Embryonic facial prominence (tissue), 1 donor: ENCODE results near the gene B3GALT6.
"Not testable (repeated sequence)": the region's sequence is repeated elsewhere in the genome, so short reads cannot be mapped to it uniquely, and the experiment has no call there.

Source experiments
- DNase-seq: peaks from one replicate; pipeline ENCODE4 v3.0.0-alpha.2; 2016; ENCODE audit errors: extremely low spot score

B3GALT6 gene

DNA sequence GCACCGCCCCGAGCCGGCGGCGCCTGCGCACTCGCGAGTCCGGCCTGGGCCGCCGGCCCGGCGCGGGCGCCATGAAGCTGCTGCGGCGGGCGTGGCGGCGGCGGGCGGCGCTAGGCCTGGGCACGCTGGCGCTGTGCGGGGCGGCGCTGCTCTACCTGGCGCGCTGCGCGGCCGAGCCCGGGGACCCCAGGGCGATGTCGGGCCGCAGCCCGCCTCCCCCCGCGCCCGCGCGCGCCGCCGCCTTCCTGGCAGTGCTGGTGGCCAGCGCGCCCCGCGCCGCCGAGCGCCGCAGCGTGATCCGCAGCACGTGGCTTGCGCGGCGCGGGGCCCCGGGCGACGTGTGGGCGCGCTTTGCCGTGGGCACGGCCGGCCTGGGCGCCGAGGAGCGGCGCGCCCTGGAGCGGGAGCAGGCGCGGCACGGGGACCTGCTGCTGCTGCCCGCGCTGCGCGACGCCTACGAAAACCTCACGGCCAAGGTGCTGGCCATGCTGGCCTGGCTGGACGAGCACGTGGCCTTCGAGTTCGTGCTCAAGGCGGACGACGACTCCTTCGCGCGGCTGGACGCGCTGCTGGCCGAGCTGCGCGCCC, at the start of gene B3GALT6:
Gene B3GALT6 (plus strand): TSS at position 30 of the 588 bp plus-strand sequence. CDS start 42 bp downstream, at position 72.
- no peak for DNase-seq

DNA sequence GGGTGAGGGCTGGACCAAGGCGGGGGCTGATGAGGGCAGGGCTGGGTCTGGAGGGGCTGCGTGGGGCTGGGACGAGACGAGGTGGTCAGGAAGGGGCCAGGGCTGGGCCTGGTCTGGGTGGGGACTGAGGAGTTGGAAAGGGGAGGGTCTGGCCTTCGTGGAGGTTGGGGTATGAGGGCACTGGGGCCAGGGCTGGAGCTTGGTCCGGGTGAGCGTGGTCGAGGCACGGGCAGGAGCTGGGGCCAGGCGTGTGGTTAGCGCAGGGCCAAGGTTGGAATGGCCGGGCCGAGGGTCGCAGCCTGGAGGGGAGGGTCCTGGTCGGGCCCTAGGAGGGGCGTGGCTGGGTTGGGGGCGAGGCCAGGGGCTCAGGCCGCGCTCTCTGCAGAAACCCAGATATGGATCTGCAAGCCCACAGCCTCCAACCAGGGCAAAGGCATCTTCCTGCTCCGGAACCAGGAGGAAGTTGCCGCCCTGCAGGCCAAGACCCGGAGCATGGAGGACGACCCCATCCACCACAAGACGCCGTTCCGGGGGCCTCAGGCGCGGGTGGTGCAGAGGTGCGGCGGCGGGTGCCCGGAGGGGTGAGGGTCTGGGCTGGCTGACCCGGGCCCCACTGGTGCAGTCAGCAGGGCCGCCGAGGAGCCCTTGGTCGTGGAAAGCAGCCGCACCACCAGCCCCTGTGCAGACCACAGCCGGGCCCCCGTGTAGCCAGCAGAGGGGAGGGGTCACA, 49.4 kb upstream of the B3GALT6 start:
- no peak for DNase-seq

DNA sequence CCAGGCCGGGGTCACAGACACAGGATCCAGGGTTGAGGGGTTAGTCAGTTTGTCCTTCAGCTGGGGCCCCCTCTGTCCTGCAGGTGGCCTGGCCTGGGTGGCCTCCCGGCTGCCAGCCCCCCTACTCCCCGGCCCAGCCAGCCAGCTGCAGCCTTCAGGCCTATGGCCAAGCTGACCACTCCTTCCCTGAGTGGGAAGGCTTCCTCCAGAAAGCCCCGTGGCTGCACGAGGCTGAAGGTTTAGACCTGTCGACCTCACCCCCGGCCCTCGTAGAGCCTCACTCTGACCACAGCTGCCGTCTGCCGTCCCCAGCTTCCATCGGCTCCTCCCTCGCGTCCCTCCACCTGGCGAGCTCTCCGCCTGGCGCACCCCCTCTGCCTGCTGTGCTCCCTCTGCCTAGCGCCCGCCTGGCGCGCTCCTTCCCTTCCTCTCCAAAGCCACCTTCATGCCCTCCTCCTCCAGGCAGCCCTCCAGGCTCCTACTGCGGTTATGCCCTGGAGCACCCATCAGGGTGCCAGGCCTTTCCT, 48.8 kb upstream of the B3GALT6 start:
- no peak for DNase-seq

DNA sequence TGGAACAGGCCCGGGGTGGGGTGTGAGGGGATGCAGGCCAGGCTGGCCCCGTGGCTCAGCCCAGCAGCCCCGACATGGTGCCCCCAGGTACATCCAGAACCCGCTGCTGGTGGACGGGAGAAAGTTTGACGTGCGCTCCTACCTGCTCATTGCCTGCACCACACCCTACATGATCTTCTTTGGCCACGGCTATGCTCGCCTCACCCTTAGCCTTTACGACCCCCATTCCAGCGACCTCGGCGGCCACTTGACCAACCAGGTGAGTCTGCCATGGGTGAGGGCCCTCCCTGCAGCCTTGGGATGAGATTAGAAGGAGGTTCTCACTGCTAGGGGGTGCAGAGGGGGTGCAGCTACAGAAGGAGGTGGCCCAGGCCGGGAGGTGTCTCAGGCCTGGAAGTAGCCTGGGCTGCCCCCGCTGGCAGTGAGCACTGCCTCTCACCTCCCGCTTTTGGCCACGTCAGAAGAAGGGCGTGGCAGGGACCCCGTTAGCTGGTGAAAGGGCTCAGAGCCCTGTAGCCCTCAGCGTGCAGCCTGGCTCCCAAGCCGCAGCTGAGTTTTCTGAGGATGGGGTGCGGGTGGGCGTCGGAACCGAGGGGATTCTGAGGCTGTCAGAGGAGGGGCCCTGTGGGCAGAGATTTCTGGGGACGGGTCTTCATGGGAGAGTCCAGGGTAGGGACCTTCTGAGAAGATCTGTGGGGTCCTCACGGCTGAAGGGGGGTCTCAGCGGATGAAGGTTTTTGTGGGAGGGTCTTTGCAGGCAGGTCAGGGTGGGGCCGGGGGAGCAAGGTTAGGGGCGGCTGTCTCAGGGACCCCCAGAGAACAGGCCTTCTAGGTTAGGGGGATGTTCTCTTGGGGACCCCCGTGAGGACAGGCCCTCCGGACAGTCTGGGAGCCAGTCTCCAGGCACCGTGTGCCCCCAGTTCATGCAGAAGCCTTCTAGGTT, 47.9 kb upstream of the B3GALT6 start:
- no peak for DNase-seq

DNA sequence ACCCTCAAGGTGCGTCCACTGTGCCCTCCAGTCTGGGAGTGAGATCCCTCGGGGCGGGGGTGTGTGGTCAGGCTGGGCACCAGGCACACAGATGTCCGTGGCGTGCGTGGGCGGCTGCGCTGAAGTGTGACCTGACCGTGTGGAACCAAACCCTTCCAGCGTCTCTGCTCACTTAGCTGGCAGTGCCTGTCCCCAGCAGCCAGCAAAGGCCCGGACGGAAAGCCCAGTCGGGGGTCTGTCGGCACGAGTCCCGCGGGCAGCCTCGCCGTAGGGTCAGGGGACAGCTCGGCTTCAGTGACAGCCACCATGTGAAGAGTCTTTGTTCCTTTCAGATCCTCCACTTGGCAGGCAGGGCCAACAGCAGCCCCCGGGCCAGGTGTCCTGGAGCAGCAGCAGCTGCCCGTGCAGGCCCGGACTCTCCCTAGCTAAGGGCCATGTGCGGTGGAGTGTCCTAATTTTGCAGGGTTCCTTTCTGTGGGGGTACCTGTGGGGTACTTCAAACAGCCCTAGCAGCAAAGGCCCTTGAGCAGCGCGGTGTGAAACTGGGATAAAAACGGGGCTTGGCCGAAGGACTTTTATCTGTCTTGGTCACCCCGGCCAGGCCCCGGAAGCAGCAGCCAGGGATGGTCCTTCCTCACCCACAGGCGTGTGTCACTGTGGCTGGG, 46.8 kb upstream of the B3GALT6 start:
- no peak for DNase-seq

DNA sequence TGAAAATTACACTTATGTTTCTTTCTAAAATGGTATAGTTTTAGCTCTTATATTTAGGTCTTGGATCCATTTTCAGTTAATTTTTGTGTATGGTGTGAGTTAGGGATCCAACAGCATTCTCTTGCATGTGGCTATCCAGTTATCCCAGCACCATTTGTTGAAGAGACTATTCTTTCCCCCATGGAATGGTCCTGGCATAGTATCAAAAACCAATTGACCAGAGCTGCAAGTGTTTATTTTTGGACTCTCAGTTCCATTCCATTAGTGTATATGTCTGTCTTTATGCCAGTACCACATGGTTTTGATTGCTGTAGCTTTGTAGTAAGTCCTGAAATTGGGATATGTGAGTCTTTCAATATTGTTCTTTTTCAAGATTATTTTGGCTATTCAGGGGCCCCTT, 44.1 kb upstream of the B3GALT6 start:
- no peak for DNase-seq

DNA sequence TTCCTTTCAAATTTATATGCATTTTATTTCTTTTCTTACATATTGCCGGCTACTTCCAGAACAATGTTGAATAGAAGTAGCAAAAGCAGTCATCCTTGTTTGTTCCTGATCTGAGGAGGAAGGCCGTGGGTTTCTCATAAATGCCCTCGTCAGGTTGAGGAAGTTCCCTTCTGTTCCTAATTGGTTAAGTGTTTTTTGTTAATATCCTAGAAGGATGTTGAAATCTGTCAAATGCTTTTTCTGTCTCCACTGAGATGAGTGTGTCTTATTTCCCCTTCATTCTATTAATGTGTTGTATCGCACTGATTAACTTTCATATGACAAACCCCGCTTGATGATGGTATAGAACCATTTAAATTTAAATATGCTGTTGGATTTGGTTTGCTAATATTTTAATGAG, 42.9 kb upstream of the B3GALT6 start:
- no peak for DNase-seq

DNA sequence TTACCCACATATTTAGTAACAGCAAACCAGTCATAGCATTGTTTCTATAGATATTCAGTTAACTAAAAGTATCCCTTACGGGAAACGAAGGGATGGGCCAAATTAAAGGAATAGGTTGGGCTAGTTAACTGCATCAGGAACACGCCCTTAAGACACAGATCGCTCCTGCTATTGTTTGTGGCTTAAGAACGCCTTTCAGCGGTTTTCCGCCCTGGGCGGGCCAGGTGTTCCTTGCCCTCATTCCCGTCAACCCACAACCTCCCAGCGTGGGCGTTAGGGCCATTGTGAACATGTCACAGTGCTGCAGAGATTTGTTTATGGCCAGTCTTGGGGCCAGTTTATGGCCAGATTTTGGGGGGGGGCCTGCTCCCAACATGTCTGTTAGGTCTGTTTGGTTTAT, 40.3 kb upstream of the B3GALT6 start:
- no peak for DNase-seq

DNA sequence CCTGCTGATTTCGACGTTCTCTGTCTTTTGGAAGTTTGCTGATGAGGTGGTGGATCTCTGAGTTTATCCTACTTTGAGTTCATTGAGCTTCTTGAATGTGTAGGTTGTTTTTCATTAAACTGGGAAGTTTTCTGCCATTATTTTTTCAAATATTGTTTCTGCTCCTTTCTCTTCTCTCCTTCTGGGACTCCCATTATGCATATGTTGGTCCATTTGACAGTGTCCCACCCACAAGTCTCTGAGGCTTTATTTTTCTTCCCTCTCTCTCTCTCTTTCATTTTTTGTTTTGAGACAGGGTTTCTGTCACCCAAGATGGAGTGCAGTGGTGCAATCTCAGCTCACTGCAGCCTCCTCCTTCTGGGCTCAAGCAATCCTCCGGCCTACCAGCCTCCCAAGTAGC, 37.3 kb upstream of the B3GALT6 start:
- DNase-seq, result no peak

DNA sequence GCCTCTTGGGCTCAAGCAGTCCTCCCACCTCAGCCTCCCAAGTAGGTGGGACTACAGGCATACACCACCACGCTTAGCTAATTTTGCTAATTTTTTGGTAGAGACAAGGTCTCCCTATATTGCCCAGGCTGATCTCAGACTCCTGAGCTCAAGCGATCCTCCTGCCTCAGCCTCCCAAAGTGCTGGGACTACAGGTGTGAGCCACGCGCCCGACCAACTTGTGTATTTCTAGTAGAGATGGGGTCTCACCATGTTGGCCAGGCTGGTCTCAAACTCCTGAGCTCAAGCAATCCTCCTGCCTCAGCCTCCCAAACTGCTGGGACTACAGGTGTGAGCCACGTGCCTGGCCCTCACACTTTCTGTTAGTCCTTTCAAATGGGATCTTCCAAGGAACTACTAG, 36.3 kb upstream of the B3GALT6 start:
- DNase-seq, result not testable (repeated sequence)

DNA sequence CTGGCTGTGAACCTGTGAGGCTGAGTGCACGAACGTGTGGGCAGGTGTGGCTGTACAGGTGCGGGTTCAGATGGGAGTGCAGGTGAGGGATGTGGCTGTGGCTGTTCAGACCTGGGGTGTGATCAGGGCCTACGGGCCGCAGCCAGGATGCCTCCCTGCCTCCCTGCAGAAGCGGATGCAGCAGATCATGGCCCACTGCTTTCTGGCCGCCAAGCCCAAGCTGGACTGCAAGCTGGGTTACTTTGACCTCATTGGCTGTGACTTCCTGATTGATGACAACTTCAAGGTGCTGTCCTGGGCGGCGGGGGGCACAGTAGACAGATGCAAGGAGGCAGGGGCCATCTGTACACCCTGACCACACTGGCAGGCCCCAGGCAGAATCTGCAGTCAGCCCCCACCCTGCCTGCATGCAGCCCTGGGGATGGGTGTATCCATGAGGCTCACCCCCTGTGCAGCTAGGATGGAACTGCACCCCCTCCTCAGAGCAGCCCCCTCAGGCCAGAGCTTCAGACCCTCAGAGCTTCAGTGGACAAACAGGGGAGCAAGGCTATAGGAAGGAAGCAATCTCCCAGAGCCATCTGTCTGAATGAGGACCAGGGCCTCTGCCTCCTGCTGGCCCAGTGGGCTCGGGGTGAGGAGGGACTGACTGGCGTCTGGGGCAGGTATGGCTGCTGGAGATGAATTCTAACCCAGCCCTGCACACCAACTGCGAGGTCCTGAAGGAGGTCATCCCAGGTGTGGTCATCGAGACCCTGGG, 35.4 kb upstream of the B3GALT6 start:
- DNase-seq, result no peak

DNA sequence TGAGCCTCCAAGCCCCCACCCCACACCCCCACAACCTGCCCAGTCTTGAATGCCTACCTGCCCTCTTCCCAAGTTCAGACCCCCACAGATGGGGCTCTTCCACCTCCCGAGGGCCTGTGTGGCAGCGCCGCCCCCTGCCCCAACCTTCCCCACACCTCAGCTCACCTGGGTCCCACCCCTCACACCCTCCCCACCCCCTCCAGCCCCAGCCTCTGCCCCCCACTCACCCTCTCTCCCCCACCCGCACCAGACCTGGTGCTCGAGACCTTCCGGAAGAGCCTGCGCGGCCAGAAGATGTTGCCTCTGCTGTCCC, 34.9 kb upstream of the B3GALT6 start:
- DNase-seq, result no peak

DNA sequence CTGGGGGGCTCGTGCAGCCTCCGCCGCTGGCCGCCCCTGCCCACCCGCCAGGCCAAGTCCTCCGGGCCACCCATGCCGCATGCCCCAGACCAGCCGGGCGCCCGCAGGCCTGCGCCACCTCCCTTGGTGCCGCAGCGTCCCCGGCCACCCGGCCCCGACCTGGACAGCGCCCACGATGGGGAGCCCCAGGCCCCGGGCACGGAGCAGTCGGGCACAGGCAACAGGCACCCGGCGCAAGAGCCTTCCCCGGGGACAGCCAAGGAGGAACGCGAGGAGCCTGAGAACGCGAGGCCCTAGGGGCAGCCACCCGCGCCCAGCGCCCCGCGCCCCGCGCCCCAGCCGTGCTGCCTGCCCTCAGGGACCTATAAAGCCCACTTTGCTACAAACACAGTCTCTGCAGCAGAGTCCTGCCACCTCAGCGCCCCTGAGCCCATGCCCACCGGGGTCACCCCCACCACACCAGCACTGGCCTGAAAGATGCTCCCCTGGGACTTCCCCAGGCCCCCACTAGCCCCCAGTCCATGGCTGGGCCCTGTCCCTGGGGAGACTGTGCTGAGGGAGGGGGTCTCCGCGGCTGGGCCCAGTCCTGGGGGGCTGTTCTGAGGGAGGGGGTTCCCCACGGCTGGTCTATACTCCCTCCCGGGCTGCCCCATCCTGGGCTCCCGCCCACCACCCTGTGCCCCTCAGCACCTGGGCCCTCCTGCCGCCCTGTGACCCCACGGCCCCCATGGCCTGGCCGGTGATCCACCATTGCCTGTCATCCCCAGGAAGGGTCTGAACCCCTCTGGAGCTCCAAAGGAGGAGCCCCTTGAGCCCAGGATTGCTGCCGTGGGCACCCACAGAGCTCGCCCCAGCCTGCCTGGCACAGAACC, 34.2 kb upstream of the B3GALT6 start:
- no peak for DNase-seq

DNA sequence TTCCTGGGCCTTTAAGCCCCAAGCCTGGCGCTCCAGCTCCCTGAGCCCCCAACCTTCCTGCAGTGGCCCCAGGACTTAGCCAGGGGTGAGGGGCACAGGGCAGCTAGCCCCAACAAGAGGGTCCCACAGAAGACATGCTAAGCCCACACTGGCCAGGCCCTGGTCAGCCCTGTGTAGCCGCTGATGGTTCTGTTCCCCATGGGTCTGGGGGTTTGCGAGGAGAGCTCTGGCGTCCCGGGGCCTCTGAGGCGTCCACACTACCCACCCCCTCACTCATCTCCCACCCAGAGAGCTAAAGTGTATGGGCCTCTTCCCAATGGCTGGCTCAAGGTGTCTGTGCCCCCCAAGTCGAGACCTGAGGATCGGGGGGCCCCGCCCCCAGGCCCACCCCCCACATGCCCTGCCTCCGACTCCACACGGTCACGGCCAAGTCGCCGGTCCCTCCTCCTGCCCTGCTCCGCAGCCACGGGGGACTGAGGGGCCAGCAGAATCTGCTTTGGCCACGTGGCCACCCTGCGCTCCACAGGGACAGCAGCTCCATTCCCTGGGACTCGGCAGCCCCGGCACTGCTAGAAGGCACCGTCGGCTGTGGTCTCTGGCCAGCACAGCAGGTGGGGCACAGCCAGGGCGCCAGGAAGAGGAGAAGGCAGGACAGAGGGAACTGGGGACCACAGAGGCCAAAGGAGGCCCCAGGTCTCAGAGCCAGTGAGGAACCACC, 33.5 kb upstream of the B3GALT6 start:
- DNase-seq, result no peak

DNA sequence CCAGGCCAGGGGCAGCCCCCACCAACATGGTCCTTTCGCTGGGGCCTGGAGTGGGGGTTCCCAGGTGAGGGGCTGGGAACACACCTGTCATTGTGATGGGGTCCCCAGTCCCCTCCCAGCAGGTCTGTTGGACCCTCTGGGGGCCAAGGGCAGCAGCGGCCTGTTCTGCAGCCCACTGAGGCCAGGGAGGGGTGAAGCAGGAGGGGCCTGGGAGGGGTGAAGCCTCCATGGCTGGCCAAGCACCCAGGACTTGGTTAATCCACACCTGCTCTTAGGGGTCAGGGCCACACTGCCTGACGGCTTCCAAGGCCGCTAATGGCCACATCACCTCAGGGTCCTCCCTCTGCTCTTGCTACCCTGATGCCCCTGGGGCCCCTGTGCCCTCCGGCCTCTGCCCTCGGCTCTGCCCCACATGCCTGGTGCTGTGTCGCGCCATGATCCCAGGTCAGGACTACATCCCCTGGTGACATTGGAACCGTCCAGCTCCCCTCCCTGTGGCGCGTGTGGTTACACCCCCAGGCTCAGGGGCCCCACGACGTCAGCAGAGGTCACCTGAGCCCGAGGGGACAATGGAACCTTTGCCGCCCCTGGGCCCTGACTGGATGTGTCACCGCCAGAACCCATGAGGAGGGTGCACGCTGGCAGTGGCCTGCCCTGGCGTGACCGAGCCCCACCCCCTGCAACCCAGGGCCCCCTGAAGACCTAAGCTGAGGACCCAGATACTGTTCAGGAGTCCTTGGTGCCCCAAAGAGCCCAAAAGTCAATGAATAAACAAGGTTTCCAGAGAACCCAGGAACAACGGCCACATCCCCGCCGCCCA, 32.7 kb upstream of the B3GALT6 start:
- no peak for DNase-seq

DNA sequence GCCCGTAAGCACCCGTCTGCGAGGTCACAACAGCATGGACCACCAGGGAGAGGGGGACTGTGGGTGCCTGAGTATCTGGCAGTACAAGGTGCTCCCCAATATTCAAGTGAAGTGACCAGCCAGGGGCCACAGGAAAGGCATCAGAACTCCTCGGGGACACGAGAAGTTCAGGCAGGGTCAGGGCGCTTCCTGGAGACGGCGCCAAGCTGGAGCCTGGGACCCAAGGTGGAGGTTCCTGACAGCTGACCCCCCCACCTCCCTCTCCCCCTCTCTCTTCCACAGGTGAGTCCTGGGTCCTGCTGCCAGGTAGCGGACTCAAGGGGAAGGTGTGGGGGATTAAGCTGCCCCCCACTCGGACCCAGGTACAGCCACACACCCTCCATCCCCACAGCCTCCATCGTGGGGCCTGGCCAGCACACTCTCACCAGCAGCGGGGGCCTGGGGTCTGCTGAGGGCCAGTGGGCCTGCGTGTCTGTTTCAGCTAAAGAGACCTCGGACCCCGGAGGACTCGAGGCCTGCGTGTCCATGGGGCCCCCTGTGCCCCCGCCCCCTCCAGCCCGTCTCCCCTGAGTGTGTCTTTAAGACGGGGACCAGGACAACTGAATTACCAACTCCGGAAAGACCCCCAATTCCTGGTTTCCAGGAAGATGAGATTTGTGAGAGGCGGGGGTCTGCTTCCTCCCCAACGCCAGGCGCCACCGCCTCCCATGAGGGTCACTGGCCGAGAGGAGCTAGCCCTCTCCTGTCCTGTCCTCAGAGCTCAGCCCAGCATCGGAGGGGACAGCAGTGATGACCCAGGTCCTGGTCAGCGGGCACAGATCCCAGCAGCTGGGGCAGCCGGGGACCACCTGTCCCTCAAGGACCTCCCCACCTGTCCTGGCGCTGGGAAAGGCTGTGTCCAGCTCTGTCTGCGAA, 31.8 kb upstream of the B3GALT6 start:
- no peak for DNase-seq
